Measurements from ENCODE around the gene SPIRE1.

SPIRE1 gene

GRCh38 chr18:12456441-12456840 is 201.5 kb downstream of the SPIRE1 start:
- no peak overlapping the region for H3K4me2 ChIP-seq (ENCODE audit: low read depth, low read length, poor library complexity, severe bottlenecking)
- H3K9me3 ChIP-seq (ENCODE audit: insufficient read depth, low read depth, low read length), result no peaks in the 10 kb centered on the region
- no peaks in the 10 kb centered on the region for H3K79me2 ChIP-seq (ENCODE audit: insufficient read depth, low read length)
- H4K20me1 ChIP-seq (ENCODE audit: insufficient read depth, low read length, poor library complexity, severe bottlenecking), result no peaks in the 10 kb centered on the region
- no peaks in the 10 kb centered on the region for H3K36me3 ChIP-seq (ENCODE audit: insufficient read depth, low read length)
- no peak overlapping the region for H3K9ac ChIP-seq (ENCODE audit: low read depth, low read length, poor library complexity, severe bottlenecking)
- peaks cover 8% of the 10 kb centered on the region for H3K4me1 ChIP-seq (ENCODE audit: insufficient read depth, low read length, poor library complexity, severe bottlenecking)
- no peaks in the 10 kb centered on the region for H3F3A ChIP-seq (ENCODE audit: low read depth)
- TF ChIP-seq EZH2phosphoT487 (IDR thresholded peaks at IDR 0.05; ENCODE audit: borderline replicate concordance), result no peak
- TF ChIP-seq, protein P1, sequence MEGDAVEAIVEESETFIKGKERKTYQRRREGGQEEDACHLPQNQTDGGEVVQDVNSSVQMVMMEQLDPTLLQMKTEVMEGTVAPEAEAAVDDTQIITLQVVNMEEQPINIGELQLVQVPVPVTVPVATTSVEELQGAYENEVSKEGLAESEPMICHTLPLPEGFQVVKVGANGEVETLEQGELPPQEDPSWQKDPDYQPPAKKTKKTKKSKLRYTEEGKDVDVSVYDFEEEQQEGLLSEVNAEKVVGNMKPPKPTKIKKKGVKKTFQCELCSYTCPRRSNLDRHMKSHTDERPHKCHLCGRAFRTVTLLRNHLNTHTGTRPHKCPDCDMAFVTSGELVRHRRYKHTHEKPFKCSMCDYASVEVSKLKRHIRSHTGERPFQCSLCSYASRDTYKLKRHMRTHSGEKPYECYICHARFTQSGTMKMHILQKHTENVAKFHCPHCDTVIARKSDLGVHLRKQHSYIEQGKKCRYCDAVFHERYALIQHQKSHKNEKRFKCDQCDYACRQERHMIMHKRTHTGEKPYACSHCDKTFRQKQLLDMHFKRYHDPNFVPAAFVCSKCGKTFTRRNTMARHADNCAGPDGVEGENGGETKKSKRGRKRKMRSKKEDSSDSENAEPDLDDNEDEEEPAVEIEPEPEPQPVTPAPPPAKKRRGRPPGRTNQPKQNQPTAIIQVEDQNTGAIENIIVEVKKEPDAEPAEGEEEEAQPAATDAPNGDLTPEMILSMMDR (conservative IDR thresholded peaks at IDR 0.05; ENCODE audit: low read length), result no peak
- no peak overlapping the region for H3K4me3 ChIP-seq (ENCODE audit: low read length, poor library complexity, severe bottlenecking)
- no peaks in the 10 kb centered on the region for H3K27me3 ChIP-seq (ENCODE audit: insufficient read depth, low read length, poor library complexity, severe bottlenecking)
- H3K9me2 ChIP-seq (replicated peaks; ENCODE audit: low read depth, low read length), result no peaks in the 10 kb centered on the region
- no peak overlapping the region for H2AFZ ChIP-seq (ENCODE audit: low read length)

DNA sequence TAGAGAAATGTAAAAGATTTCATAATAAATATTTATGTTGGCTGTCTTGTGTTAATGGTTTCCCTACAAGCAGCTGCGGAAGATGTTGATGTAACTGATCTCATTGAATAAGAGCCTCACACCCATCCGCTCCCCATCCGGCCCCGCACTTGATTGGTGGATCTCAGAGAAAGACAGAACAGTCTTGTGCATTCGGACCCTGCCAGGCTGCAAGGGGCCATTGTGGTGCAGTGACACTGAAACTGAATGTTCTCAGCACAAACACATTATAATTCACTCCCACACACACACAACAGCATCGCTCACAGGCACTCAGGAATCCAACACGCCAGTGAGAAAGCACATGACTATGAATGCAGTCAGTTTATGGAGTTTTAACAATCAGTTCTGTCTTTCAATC is 202.4 kb downstream of the SPIRE1 start:
- H3K36me3 ChIP-seq (ENCODE audit: insufficient read depth, low read length), result no peaks in the 10 kb centered on the region
- no peak overlapping the region for H3K4me2 ChIP-seq (ENCODE audit: low read depth, low read length, poor library complexity, severe bottlenecking)
- no peaks in the 10 kb centered on the region for H3F3A ChIP-seq (ENCODE audit: low read depth)
- H3K4me1 ChIP-seq (ENCODE audit: insufficient read depth, low read length, poor library complexity, severe bottlenecking), result no peaks in the 10 kb centered on the region
- no peak overlapping the region for H3K9ac ChIP-seq (ENCODE audit: low read depth, low read length, poor library complexity, severe bottlenecking)
- H3K9me3 ChIP-seq (ENCODE audit: insufficient read depth, low read depth, low read length), result no peaks in the 10 kb centered on the region
- H3K27me3 ChIP-seq (ENCODE audit: insufficient read depth, low read length, poor library complexity, severe bottlenecking), result no peaks in the 10 kb centered on the region
- no peaks in the 10 kb centered on the region for H4K20me1 ChIP-seq (ENCODE audit: insufficient read depth, low read length, poor library complexity, severe bottlenecking)
- TF ChIP-seq EZH2phosphoT487 (IDR thresholded peaks at IDR 0.05; ENCODE audit: borderline replicate concordance), result no peak
- TF ChIP-seq, protein P1 (conservative IDR thresholded peaks at IDR 0.05; ENCODE audit: low read length), result no peak
- H3K4me3 ChIP-seq (ENCODE audit: low read length, poor library complexity, severe bottlenecking), result no peak overlapping the region
- H3K79me2 ChIP-seq (ENCODE audit: insufficient read depth, low read length), result no peaks in the 10 kb centered on the region
- no peaks in the 10 kb centered on the region for H3K9me2 ChIP-seq (replicated peaks; ENCODE audit: low read depth, low read length)
- no peak overlapping the region for H2AFZ ChIP-seq (ENCODE audit: low read length)

DNA sequence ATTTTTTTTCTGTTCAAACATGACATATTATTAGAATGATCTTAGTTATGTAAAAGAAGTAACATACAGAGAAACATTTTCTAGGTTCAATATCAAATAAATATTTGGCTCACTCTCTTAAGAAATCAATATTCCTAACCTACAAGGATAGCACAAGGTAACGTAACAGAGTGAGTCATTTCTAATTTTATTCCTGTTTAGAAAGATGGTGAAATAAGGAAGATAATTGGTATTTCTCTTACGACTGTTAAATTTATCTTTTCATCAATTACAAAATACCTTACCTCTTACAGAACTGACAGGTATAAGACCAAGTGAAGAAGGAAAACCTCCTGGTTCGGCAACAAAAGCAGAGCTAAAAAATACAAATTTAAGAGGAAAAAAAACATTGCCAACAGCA is 205.1 kb downstream of the SPIRE1 start:
- Histone ChIP-seq H3F3A (ENCODE audit: low read depth) (no peaks in the 10 kb centered on the region), H3K4me3 (ENCODE audit: low read length, poor library complexity, severe bottlenecking) (no peak overlapping the region), H3K4me1 (ENCODE audit: insufficient read depth, low read length, poor library complexity, severe bottlenecking) (no peaks in the 10 kb centered on the region), H4K20me1 (ENCODE audit: insufficient read depth, low read length, poor library complexity, severe bottlenecking) (no peaks in the 10 kb centered on the region), H3K79me2 (ENCODE audit: insufficient read depth, low read length) (no peaks in the 10 kb centered on the region), H3K9me3 (ENCODE audit: insufficient read depth, low read depth, low read length) (no peaks in the 10 kb centered on the region), H2AFZ (ENCODE audit: low read length) (no peak overlapping the region), H3K36me3 (ENCODE audit: insufficient read depth, low read length) (no peaks in the 10 kb centered on the region), H3K9me2 (replicated peaks; ENCODE audit: low read depth, low read length) (no peaks in the 10 kb centered on the region), H3K27me3 (ENCODE audit: insufficient read depth, low read length, poor library complexity, severe bottlenecking) (no peaks in the 10 kb centered on the region), H3K4me2 (ENCODE audit: low read depth, low read length, poor library complexity, severe bottlenecking) (no peak overlapping the region), H3K9ac (ENCODE audit: low read depth, low read length, poor library complexity, severe bottlenecking) (no peak overlapping the region)
- TF ChIP-seq EZH2phosphoT487 (IDR thresholded peaks at IDR 0.05; ENCODE audit: borderline replicate concordance), result no peak
- TF ChIP-seq, protein P1 (conservative IDR thresholded peaks at IDR 0.05; ENCODE audit: low read length), result no peak

Measured in Loucy (cell line).